ENCODE data around the gene MTHFS.

GRCh38 chr15:79868554-79868953 is 28.3 kb downstream of the MTHFS start:
- TF ChIP-seq CTCF (IDR thresholded peaks at IDR 0.05; ENCODE audit: extremely low read depth in 1 of 2, insufficient read depth in 1 of 2, low read depth in 1 of 2, low read length in 2 of 2) (no peak), EZH2 (IDR thresholded peaks at IDR 0.05; ENCODE audit: borderline replicate concordance, low read depth, low read length, severe bottlenecking) (no peak), POLR2A (IDR thresholded peaks at IDR 0.05; ENCODE audit: low read depth, low read length) (no peak), POLR2AphosphoS5 (IDR thresholded peaks at IDR 0.05; ENCODE audit: insufficient read depth, low read depth, low read length) (no peak)

All from endothelial cell of umbilical vein (primary cell).